SKM-1 treated with dmso at 0.1 percent for 144 hours (cell line): ENCODE data around the gene AGAP6.
"Not testable (repeated sequence)": the region's sequence is repeated elsewhere in the genome, so short reads cannot be mapped to it uniquely, and the experiment has no call there.

Source experiments
- DNase-seq: peaks from one replicate; lab custom pipeline; 2025; ENCODE audit not compliant: unreplicated experiment; lab: John Stamatoyannopoulos, UW

Gene AGAP6

DNA sequence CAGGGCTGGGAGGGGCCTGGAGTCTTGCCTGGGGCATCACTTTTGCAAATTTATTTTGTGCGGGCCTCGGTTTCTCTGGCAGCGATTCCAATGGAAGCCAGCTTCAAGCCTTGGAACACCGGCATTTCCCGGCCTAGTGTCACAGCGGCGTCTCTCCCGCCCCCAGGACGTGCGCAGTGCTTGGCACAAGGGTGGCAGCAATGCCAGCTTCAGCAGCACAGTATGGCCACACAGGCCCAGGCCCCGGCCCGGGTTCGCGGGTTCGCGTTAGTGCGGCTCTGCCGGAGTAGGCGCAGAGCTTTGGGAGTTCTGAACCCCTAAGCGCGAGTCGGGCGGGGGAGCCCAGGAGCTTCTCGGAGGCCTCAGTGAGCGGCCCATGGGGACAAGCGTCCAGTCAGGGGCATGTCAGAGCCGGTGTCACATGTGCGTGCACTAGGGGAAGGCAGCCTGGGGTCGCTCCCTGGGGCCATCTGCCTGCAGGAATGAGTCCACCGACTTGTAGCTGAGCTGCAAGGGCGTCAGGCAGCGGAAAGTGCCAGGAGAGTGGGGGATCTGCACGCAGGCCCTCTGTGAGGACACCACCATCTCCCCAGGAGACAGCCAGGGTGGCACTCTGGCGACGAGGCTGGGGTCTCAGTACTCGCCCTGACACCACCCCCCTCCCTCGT lies 36.6 kb downstream of the AGAP6 start:
- not testable (repeated sequence) for DNase-seq

- no peak for DNase-seq
Observed at GRCh38 chr10:50025627-50026026, 37.4 kb downstream of the AGAP6 start.

GRCh38 chr10:50027195-50027594 lies 39.0 kb downstream of the AGAP6 start:
- no peak for DNase-seq

- DNase-seq = no peak
Observed at GRCh38 chr10:50033481-50033880, 45.3 kb downstream of the AGAP6 start.

- not testable (repeated sequence) for DNase-seq
Observed at GRCh38 chr10:50035337-50035736, 47.1 kb downstream of the AGAP6 start.

DNA sequence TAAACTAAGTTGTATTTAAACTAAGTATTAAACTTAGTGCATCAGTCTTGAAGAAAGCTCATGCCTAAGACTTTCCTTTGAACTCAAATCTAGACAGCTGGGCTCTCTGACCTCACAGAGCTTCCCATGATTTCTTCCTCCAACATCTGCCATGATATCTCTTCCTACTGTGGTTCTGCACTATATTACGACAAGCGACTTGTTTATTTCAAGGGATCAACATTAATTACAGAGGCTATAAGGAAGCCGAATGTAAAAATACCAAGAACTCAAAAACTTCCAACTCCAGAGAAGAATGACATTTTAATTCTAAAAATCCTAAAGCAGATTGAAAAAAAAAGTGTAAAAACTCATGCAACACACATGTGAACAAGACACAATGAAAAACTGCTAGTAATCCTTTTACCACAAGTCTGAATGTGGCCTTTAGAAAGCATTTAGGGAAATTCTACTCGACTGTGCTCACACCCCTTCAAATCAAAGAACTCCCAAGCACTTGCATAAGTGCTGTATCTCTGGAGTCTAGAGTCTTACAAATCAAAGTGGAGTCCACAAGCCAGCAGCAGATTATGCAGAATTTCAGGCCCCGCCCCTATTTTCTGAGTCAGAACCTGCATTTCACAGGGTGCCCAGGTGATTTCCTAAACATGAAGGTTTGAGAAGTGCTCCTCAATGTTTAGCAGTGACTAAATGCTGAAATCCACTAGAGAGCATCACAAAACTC lies 56.9 kb downstream of the AGAP6 start:
- DNase-seq = no peak

DNA sequence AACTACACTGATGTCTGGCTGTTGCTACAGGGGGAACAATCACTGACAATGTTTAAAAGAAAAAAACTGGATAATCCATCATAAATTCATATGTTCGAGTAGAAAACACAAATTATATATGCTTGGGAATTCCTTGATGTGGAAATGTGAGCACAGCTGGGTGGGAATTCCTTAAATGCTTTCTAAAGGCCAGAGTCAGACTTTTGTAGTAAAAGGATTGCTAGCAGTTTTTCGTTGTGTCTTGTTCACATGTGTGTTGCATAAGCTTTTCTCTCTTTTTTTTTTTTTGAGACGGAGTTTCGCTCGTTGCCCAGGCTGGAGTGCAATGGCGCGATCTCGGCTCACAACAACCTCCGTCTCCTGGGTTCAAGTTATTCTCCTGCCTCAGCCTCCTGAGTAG lies 58.3 kb downstream of the AGAP6 start:
- DNase-seq = not testable (repeated sequence)

- DNase-seq = not testable (repeated sequence)
Observed at GRCh38 chr10:50047594-50047993, 59.4 kb downstream of the AGAP6 start.

DNA sequence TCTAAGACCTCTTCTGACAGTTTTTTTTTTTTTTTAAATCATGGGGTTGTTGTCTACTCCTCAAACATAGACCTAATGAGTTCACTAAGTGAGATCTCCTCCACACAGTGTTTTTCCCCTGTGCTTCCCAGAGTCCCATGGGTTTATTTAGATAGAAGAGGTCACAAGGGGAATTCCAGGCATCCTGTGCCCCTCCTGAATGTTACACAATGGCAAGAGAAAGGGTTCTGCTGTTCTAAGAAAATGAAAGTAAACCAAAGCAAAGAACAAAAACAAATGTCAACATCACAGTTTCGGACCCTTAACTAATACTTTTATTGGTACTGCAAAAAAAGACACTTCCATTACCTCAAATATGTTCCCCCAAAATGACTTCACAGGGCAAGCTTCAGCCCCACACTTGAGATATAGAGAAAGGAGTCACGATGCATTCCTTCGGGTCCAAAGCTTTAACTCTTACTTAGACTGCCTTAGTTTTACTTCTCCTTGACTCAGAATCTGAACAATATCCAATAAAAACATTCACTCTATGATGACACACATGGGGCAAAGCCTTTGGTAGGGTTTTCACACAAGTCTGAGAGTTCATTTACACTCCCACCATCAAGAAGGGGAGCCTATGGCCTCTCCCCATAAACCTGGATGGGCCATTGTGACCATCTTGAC lies 63.9 kb downstream of the AGAP6 start:
- not testable (repeated sequence) for DNase-seq

DNA sequence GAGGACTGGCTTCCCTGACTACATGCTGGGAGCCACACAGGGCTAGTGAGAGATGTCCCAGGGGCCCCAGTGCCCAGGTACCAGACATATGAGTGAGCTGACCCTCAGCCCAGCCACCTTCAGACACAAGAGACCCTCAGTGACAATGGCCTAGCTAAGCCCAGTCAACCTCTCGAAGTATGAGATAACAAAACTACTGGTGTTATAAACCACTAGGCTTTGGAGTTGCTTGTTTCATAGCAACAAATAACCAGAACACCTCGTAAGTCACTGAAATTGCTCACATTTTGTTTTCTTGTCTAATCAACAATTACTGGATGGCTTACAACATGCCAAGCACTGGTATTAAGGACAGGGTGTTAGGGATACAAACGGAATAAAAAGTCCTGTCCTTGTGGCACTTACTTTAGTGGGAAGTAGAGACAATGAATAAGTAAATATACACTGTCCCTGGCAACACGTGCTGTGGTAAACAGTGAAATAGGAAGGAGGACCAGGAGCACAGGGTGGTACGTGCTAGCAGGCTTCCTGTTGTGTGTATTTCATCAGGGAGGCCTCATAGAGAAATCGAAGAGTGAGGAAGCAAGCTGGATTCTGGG lies 64.7 kb downstream of the AGAP6 start:
- DNase-seq = not testable (repeated sequence)

DNA sequence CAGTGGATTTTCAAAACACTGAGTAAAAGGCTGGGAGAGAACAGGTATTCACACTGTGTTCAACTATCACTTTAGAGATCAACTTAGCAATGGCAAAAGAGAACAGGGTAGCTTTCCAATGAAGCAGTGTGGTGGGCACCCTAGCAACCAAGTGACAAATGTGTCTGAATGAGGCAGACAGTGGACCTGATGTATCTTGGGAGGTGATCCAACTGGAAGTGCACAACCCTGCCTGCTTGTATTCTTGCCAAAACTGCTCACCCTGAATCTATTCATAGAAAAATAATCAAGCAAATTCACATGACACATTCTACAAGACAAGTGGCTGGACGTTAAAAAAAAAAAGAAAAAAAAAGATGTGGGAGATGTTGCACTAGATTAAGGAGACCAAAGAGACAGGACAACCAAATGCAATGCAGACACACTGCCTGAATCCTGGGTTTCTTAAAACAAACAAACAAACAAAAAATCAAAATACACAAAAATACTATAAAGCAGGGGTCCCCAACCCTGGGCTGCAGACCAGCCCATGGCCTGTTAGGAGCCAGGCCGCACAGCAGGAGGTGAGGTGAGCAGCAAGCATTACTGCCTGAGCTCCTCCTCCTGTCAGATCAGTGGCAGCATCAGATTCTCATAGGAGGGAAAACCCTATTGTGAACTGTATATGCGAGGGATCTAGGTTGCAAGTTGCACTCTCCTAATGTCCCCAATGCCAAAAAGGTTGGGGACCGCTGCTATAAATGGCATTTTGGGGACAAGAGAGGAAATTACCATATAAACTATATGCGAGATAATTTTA lies 67.5 kb downstream of the AGAP6 start:
- not testable (repeated sequence) for DNase-seq

GRCh38 chr10:50056654-50057053 lies 68.4 kb downstream of the AGAP6 start:
- DNase-seq = not testable (repeated sequence)

DNA sequence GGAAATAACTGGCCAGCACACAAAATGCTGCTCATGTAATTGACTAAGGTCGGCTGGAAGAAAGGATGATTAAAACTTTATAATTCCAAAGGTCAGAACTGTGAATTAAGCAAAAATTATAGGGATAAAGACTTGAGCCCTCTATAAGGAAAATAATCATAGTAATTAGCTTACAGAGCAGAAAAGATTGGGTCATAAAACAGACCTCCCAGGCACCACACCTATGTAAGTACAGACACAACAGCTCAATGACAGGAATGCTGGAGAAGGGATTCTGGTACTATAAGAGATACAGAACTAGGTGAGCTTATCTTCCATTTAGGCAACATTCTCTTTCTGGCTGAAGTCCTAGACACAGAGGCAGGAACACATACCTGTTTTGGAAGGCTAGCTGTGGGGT lies 70.5 kb downstream of the AGAP6 start:
- not testable (repeated sequence) for DNase-seq

DNA sequence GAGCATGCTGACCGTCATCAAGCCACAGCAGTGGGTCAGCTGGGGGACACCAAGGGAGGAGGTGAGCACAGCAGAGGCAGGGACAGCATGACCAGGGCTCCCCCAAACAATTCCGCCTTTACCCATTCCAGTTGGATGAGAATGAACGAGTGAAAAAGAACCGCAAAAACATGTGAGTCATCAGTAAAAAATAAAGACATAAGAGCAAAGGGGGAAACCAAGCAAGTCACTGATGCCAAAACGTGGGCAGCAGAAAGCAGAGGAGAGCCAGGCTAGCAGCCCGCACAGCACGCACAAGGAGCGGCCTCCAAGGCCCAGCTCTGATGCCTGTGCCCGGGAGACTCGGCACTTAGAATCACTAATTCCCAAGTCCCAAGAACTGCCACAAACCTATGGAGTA lies 71.7 kb downstream of the AGAP6 start:
- DNase-seq = not testable (repeated sequence)
